Measurements from ENCODE around the gene TCF7L1. TPM values are rescaled to one million over a fixed set of nuclear protein-coding genes. Genes with fewer than 3 reads are reported as not detected.

The TCF7L1 gene
- total RNA-seq, 1 experiment from 2014 or later: 1.1 TPM

DNA sequence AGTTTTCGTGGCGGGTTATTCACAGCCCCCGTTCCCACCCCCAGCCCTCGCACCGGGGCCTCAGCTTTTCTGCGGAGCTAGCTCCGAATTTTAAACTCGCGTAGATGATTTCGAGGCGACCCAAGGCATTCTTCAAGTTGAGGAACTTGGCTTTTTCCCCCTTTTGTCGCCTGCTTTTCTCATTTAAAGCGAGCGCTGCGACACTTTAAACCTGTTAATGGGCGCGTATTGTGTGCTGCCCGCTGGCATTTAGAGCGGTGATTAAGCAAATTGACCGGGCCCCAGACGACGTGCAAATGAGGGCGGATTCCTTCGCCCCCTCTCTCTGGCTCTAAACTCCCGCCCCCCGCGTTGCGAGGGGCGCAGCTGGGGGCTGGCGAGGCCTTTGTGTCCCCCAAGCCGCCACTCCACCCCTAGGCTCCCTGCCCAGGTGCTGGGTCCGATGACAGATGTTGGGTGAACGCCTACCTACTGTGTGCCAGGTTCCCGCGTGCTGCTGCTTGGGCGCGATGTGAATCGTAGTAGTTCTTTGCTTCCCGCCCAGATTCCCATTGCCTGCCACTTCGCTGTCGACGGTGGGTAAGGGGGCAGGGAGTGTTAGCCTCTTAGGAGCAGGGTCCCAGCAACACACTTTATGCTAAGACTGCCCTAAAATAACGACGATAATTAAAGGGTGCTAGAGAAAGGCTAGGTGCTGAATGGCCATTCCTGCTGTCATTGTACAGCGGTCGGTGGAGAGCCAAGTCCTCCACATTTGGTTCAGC is 1.9 kb downstream of the TCF7L1 start:
- CTCF ChIA-PET: interaction anchor here (0.6 kb wide), 1 partner anchor 79 kb away, joined by 3 read pairs; no protein-coding TSS in a partner anchor
- H3K4me1 Mint-ChIP-seq (ENCODE audit: insufficient read depth, unreplicated experiment): no peaks in the 10 kb centered on the region

DNA sequence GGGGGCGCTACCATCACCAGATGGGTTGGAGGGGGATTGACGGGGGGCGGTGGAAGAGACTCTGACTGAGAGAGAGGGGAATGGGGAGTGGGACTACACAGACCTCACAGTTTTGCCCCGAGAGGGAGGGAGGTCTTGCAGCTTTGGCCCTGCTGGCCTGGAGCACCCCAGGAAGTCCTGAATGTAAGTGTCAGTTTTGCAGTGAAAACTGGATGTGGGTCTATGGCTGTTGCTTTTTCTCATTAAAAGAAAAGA is 2.4 kb downstream of the TCF7L1 start:
- Mint-ChIP-seq H3K27ac (ENCODE audit: low read depth, unreplicated experiment) (no peak overlapping the region), H3K9me3 (ENCODE audit: unreplicated experiment) (no peaks in the 10 kb centered on the region), H3K4me1 (ENCODE audit: insufficient read depth, unreplicated experiment) (no peaks in the 10 kb centered on the region), H3K27me3 (ENCODE audit: insufficient read depth, unreplicated experiment) (peaks cover 16% of the 10 kb centered on the region), H3K36me3 (ENCODE audit: insufficient read depth, unreplicated experiment) (no peaks in the 10 kb centered on the region), H3K4me3 (ENCODE audit: unreplicated experiment) (no peak overlapping the region)
- no peak for DNase-seq (ENCODE audit: unreplicated experiment)
- CTCF ChIA-PET: no interaction called here
- BruUV-seq (replicated peaks): no TSS peak
- intact Hi-C loops (cut with micrococcal nuclease): no loop called here
- POLR2A ChIA-PET: no interaction called here
- TF ChIP-seq, protein P1, sequence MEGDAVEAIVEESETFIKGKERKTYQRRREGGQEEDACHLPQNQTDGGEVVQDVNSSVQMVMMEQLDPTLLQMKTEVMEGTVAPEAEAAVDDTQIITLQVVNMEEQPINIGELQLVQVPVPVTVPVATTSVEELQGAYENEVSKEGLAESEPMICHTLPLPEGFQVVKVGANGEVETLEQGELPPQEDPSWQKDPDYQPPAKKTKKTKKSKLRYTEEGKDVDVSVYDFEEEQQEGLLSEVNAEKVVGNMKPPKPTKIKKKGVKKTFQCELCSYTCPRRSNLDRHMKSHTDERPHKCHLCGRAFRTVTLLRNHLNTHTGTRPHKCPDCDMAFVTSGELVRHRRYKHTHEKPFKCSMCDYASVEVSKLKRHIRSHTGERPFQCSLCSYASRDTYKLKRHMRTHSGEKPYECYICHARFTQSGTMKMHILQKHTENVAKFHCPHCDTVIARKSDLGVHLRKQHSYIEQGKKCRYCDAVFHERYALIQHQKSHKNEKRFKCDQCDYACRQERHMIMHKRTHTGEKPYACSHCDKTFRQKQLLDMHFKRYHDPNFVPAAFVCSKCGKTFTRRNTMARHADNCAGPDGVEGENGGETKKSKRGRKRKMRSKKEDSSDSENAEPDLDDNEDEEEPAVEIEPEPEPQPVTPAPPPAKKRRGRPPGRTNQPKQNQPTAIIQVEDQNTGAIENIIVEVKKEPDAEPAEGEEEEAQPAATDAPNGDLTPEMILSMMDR (IDR thresholded peaks at IDR 0.05; ENCODE audit: unreplicated experiment): no peak

More for the DNA sequence above, 1.9 kb downstream of the TCF7L1 start:
- intact Hi-C loops (cut with micrococcal nuclease): no loop called here
- POLR2A ChIA-PET: no interaction called here
- Mint-ChIP-seq H3K27ac (ENCODE audit: low read depth, unreplicated experiment) (no peak overlapping the region), H3K4me3 (ENCODE audit: unreplicated experiment) (peak overlapping the region; percentile 80), H3K27me3 (ENCODE audit: insufficient read depth, unreplicated experiment) (peaks cover 11% of the 10 kb centered on the region), H3K36me3 (ENCODE audit: insufficient read depth, unreplicated experiment) (no peaks in the 10 kb centered on the region), H3K9me3 (ENCODE audit: unreplicated experiment) (no peaks in the 10 kb centered on the region)
- no TSS peak for BruUV-seq (replicated peaks)
- no peak for DNase-seq (ENCODE audit: unreplicated experiment)
- TF ChIP-seq, protein P1 (IDR thresholded peaks at IDR 0.05; ENCODE audit: unreplicated experiment): no peak

DNA sequence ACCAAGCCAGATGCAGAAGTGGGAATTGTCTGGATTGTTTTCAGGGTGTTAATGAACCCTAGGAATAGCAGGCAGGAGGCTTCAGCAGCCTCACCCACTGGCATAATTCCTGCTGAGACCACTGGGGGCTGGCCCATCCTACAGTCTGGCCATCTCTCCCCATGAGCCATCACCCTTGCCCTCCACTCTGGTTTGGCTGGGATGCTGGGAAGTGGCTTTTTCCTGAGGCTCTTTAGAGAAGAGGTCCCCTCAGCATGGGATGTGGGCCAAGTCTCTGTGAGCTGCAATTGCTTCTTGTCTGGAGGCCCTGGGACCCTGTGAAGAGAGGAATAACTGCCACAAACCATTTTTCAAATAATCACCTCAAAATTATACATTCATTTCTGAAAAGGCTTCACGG is 4.0 kb downstream of the TCF7L1 start:
- no peak overlapping the region for H3K27ac Mint-ChIP-seq (ENCODE audit: low read depth, unreplicated experiment)
- H3K4me1 Mint-ChIP-seq (ENCODE audit: insufficient read depth, unreplicated experiment): no peaks in the 10 kb centered on the region
- ChIA-PET CTCF (no interaction called here), POLR2A (no interaction called here)
- H3K9me3 Mint-ChIP-seq (ENCODE audit: unreplicated experiment): no peaks in the 10 kb centered on the region
- H3K36me3 Mint-ChIP-seq (ENCODE audit: insufficient read depth, unreplicated experiment): no peaks in the 10 kb centered on the region
- no TSS peak for BruUV-seq (replicated peaks)
- peaks cover 22% of the 10 kb centered on the region for H3K27me3 Mint-ChIP-seq (ENCODE audit: insufficient read depth, unreplicated experiment)
- intact Hi-C loops (cut with micrococcal nuclease): no loop called here
- no peak overlapping the region for H3K4me3 Mint-ChIP-seq (ENCODE audit: unreplicated experiment)
- DNase-seq (ENCODE audit: unreplicated experiment): no peak
- TF ChIP-seq, protein P1 (IDR thresholded peaks at IDR 0.05; ENCODE audit: unreplicated experiment): no peak

DNA sequence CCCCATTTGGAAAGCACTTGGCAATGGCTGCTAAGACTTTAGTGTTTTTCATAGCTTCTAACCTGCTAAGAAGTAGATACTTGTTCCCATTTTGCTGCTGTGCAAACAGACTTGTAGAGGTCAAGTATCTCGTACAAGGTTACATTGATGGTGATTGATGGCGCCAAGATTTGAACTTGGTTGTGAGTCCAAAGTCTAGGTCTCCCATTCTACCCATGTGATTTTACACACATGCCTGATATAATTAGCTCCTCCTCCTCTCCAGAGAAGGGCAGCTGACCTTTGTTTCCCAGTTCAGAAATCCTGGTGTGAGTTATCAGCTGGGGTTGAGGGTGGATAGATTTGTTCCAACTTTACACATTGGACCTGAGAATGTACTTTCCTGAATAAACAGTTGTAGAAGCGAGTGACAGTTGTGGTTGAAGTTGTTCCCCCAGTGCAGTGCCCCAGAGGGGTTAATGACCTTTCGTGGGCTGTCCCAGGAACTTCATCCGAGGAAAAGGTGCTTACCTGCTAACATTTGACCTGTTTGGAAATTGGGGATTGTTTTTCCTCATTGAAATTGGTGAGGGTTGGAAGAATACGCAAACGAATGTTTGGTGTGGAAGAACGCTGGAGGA is 10.4 kb downstream of the TCF7L1 start:
- POLR2A ChIA-PET: interaction anchor here (0.7 kb wide), 1 partner anchor 194 kb away, joined by 3 read pairs; no protein-coding TSS in a partner anchor
- no TSS peak for BruUV-seq (replicated peaks)
- intact Hi-C loops (cut with micrococcal nuclease): no loop called here
- Mint-ChIP-seq H3K27ac (ENCODE audit: low read depth, unreplicated experiment) (no peak overlapping the region), H3K4me1 (ENCODE audit: insufficient read depth, unreplicated experiment) (no peaks in the 10 kb centered on the region), H3K36me3 (ENCODE audit: insufficient read depth, unreplicated experiment) (no peaks in the 10 kb centered on the region), H3K27me3 (ENCODE audit: insufficient read depth, unreplicated experiment) (peaks cover 22% of the 10 kb centered on the region), H3K9me3 (ENCODE audit: unreplicated experiment) (no peaks in the 10 kb centered on the region), H3K4me3 (ENCODE audit: unreplicated experiment) (no peak overlapping the region)
- DNase-seq (ENCODE audit: unreplicated experiment): no peak
- CTCF ChIA-PET: interaction anchor here (0.6 kb wide), 1 partner anchor 117 kb away, joined by 3 read pairs; no protein-coding TSS in a partner anchor
- TF ChIP-seq, protein P1 (IDR thresholded peaks at IDR 0.05; ENCODE audit: unreplicated experiment): no peak
